ENCODE results near the gene SLX4IP. TPM values are rescaled to one million over a fixed set of nuclear protein-coding genes. Genes with fewer than 3 reads are reported as not detected.

The SLX4IP gene
- total RNA-seq (2022; extraction: Qiagen RNA extraction; ENCODE audit: low read depth): 2.0 to 3.0 TPM (median 2.4 TPM) in 5 replicates

DNA sequence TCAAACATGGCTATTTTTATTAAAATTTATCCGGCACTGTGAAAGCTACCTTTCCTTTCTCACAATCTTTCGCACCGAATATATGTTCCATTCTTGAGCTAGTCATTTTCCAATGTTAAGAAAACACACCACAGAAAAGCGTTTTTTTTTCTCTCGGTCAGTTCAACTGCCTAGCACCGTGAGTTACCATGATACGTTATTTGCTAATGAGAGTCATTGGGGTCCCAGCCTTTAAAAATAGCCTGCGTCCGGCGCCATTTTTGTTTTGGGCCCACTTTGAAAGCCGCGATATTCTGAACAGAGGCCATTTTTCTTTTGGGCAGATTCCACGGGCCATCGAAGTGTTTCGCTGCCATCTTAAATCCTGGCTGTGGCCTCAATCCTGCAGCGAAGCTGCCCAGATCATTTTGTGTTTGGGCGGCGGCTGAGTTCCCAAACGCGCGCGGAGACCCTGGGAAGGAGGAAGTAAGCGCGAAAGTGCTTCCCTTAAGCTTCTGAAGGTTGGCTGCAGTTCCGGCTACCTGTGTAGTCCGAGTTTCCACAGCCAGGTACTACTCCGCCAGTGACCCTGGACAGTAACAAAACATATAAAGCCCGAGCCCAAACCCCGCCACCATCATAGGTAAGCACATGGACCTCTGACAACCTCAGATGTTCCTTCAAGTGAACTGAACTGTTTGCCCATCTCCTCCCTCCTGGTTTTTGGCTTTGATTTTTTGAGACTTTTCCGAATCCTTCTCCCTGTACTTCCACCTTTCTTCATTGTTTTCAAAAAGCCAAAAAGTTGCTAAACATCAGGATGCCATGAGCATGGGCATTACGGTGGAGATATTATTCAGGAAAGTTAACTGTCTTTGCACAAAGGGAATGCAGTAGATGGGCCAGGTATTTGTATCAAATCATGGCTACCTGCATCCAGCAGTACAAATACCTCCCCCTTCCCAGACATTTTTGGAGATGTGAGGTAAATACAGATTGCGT, at the start of gene SLX4IP:
TSS of gene SLX4IP (plus strand) at position 474 of the 981 bp plus-strand sequence. CDS start 22,900 bp downstream, outside the sequence.

GRCh38 chr20:10433623-10434466, 1.3 kb upstream of the SLX4IP start, which contains the start of gene MKKS:
Gene MKKS (minus strand): TSS chr20:10434222. CDS start chr20:10413514, 20,708 bp downstream.

GRCh38 chr20:10673842-10674683, 239.0 kb downstream of the SLX4IP start, which contains the start of gene JAG1:
Gene JAG1 (minus strand): TSS chr20:10673999. CDS start chr20:10673530, 469 bp downstream.

Other genes starting within 250 kb of the SLX4IP start
- gene SNAP25, start 216.5 kb upstream of the SLX4IP start, total RNA-seq (2022; extraction: Qiagen RNA extraction; ENCODE audit: low read depth): 11.4 to 20.3 TPM (median 16.6 TPM) in 5 replicates
- 15.1 to 21.3 TPM (median 19.3 TPM) in 5 replicates for gene MKKS, start 1.1 kb upstream of the SLX4IP start, total RNA-seq (2022; extraction: Qiagen RNA extraction; ENCODE audit: low read depth)
- gene JAG1, start 238.7 kb downstream of the SLX4IP start, total RNA-seq (2022; extraction: Qiagen RNA extraction; ENCODE audit: low read depth): 27.5 to 41.2 TPM (median 37.3 TPM) in 5 replicates